Endothelial cell (in vitro differentiated cells): Measurements from ENCODE around the gene ACLY. TPM values are rescaled to one million over a fixed set of nuclear protein-coding genes. Genes with fewer than 3 reads are reported as not detected.
"Not testable (repeated sequence)": the region's sequence is repeated elsewhere in the genome, so short reads cannot be mapped to it uniquely, and the experiment has no call there.

Source experiments
- DNase-seq: peaks from one replicate; pipeline ENCODE4 v3.0.0; 2021; ENCODE audit warnings: low spot score
- H3K27ac Mint-ChIP-seq: one replicate; pipeline ENCODE4 v1.8.0; 2021; ENCODE audit warnings: mixed read lengths, inconsistent platforms; ENCODE audit not compliant: unreplicated experiment
- H3K27me3 Mint-ChIP-seq: one replicate; pipeline ENCODE4 v1.8.0; 2021; ENCODE audit warnings: mild to moderate bottlenecking, moderate library complexity, mixed read lengths, inconsistent platforms; ENCODE audit not compliant: unreplicated experiment
- H3K36me3 Mint-ChIP-seq: one replicate; pipeline ENCODE4 v1.8.0; 2021; ENCODE audit warnings: mild to moderate bottlenecking, low read depth, mixed read lengths, inconsistent platforms; ENCODE audit not compliant: unreplicated experiment
- H3K4me1 Mint-ChIP-seq: one replicate; pipeline ENCODE4 v1.8.0; 2021; ENCODE audit warnings: mild to moderate bottlenecking, mixed read lengths, inconsistent platforms; ENCODE audit not compliant: unreplicated experiment
- H3K4me3 Mint-ChIP-seq: one replicate; pipeline ENCODE4 v1.8.0; 2021; ENCODE audit warnings: mild to moderate bottlenecking, mixed read lengths, inconsistent platforms; ENCODE audit not compliant: unreplicated experiment
- H3K9me3 Mint-ChIP-seq: one replicate; pipeline ENCODE4 v1.8.0; 2021; ENCODE audit warnings: mixed read lengths, inconsistent platforms; ENCODE audit not compliant: unreplicated experiment
- total RNA-seq: library from RNA; stranded (reverse); fragmentation: NEBNext Ultra II Directional; extraction: Animal tissue kit (Norgen Biotek cat#: 25700); gene quantifications from one replicate; pipeline ENCODE4 v1.2.1, GENCODE V29; 2021; ENCODE audit not compliant: unreplicated experiment
- TF ChIP-seq, protein P1 (sequence below): fragments of 200-600 bp; sonication (generic); IDR thresholded peaks from one replicate; pipeline ENCODE4 v1.5.0; 2021; ENCODE audit warnings: antibody characterized with exemption; ENCODE audit not compliant: unreplicated experiment

ACLY gene
- total RNA-seq, 1 donor from 2014 or later = 376 TPM

GRCh38 chr17:41891135-41892020 lies 27.4 kb downstream of the ACLY start:
- Mint-ChIP-seq H3K27me3 (no peaks in the 10 kb centered on the region), H3K4me3 (no peak overlapping the region), H3K27ac (no peak overlapping the region), H3K4me1 (peaks cover 2% of the 10 kb centered on the region), H3K9me3 (no peaks in the 10 kb centered on the region), H3K36me3 (peaks cover 40% of the 10 kb centered on the region)
- TF ChIP-seq, protein P1, sequence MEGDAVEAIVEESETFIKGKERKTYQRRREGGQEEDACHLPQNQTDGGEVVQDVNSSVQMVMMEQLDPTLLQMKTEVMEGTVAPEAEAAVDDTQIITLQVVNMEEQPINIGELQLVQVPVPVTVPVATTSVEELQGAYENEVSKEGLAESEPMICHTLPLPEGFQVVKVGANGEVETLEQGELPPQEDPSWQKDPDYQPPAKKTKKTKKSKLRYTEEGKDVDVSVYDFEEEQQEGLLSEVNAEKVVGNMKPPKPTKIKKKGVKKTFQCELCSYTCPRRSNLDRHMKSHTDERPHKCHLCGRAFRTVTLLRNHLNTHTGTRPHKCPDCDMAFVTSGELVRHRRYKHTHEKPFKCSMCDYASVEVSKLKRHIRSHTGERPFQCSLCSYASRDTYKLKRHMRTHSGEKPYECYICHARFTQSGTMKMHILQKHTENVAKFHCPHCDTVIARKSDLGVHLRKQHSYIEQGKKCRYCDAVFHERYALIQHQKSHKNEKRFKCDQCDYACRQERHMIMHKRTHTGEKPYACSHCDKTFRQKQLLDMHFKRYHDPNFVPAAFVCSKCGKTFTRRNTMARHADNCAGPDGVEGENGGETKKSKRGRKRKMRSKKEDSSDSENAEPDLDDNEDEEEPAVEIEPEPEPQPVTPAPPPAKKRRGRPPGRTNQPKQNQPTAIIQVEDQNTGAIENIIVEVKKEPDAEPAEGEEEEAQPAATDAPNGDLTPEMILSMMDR = no peak
- DNase-seq = no peak

GRCh38 chr17:41888332-41888965 lies 30.3 kb downstream of the ACLY start:
- Mint-ChIP-seq H3K36me3 (peaks cover 36% of the 10 kb centered on the region), H3K4me1 (peaks cover 2% of the 10 kb centered on the region), H3K27ac (no peak overlapping the region), H3K9me3 (no peaks in the 10 kb centered on the region), H3K27me3 (no peaks in the 10 kb centered on the region), H3K4me3 (no peak overlapping the region)
- no peak for DNase-seq
- TF ChIP-seq, protein P1 = no peak

DNA sequence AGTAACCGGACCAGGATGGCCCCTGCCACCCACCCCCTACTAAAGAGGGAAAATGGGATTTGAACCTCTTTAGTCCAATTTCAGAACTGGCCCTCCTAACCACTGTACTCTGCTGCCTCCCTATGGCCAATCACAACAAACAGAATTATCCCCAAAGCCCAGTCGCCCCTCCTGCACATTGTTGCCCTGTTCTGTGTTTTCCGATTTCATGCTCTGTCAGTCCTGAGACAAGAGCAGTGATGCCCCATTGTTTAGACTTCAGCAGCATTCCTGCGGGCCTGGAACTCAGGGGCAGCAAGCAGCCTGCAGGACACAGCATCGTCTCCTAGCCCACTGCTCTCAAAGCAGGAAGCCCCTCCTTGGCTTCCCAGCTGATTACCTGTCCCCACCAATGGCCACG lies 33.0 kb downstream of the ACLY start:
- H3K27ac Mint-ChIP-seq = peak overlapping the region; percentile 4
- no peaks in the 10 kb centered on the region for H3K9me3 Mint-ChIP-seq
- peak overlapping the region; percentile 53 for H3K4me3 Mint-ChIP-seq
- H3K36me3 Mint-ChIP-seq = peaks cover 38% of the 10 kb centered on the region
- no peak for DNase-seq
- no peaks in the 10 kb centered on the region for H3K27me3 Mint-ChIP-seq
- H3K4me1 Mint-ChIP-seq = peaks cover 2% of the 10 kb centered on the region
- TF ChIP-seq, protein P1 = no peak

GRCh38 chr17:41882756-41883155 lies 36.0 kb downstream of the ACLY start:
- H3K27ac Mint-ChIP-seq = no peak overlapping the region
- no peak for DNase-seq
- TF ChIP-seq, protein P1 = no peak
- no peak overlapping the region for H3K4me3 Mint-ChIP-seq
- H3K9me3 Mint-ChIP-seq = no peaks in the 10 kb centered on the region
- H3K36me3 Mint-ChIP-seq = peaks cover 46% of the 10 kb centered on the region
- H3K4me1 Mint-ChIP-seq = peaks cover 2% of the 10 kb centered on the region
- peaks cover 1% of the 10 kb centered on the region for H3K27me3 Mint-ChIP-seq

DNA sequence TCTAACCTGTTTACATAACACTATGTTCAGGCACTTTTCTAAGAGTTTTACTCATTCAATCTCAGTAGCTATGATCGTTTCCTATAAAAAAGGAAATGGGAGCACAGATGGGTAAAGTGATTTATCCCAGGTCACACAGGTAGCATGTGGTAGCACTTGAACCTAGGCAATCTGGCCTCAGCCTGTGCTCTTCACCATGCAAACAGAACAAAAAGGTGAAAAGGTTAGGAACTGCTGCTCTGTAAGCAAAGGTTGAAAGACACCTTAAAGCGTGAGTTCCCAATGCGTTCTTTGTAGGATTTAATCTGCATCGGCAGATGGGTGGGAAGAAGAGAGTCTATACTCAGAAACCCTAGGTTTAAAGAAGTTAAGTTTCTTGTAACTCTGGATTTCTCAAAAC lies 38.6 kb downstream of the ACLY start:
- H3K9me3 Mint-ChIP-seq = no peaks in the 10 kb centered on the region
- H3K4me3 Mint-ChIP-seq = no peak overlapping the region
- H3K4me1 Mint-ChIP-seq = peaks cover 2% of the 10 kb centered on the region
- TF ChIP-seq, protein P1 = no peak
- H3K36me3 Mint-ChIP-seq = peaks cover 47% of the 10 kb centered on the region
- peaks cover 1% of the 10 kb centered on the region for H3K27me3 Mint-ChIP-seq
- no peak overlapping the region for H3K27ac Mint-ChIP-seq
- DNase-seq = no peak

DNA sequence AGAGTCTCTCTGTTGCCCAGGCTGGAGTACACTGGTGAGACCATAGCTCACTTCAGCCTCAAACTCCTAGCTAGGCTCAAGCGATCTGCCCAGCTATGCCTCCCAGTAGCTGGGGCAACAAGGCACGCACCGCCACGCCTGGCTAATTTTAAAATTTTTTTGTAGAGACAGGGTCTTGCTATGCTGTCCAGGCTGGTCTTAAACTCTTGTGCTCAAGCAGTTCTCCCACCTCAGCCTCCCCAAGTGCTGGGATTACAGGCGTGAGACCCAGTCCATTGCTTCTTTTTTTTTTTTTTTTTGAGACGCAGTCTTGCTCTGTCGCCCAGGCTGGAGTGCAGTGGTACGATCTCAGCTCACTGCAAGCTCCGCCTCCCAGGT lies 44.5 kb downstream of the ACLY start:
- not testable (repeated sequence) for H3K27me3 Mint-ChIP-seq
- H3K36me3 Mint-ChIP-seq = peaks cover 57% of the 10 kb centered on the region

More for the DNA sequence above, 44.5 kb downstream of the ACLY start:
- not testable (repeated sequence) for H3K4me3 Mint-ChIP-seq, H3K9me3 Mint-ChIP-seq, DNase-seq, H3K27ac Mint-ChIP-seq, H3K4me1 Mint-ChIP-seq
